Gastroesophageal sphincter (tissue), 4 donors: ENCODE data around the gene FOSL1. TPM values are rescaled to one million over a fixed set of nuclear protein-coding genes. Genes with fewer than 3 reads are reported as not detected.

ENCODE experiments used
- ATAC-seq: fragments of 150-250 bp; one replicate; pipeline ENCODE4 v1.9.1; 2016; ENCODE audit warnings: mild to moderate bottlenecking, moderate library complexity
- H3K27ac ChIP-seq, 4 donors: fragments of 200-600 bp; sonication (generic) in 3 of 4; 1 replicate in 3 of 4; 2 replicates in 1 of 4; pipeline ENCODE4 v1.5.1; 2016 to 2019
- H3K27me3 ChIP-seq: fragments of 200-600 bp; sonication (generic); one replicate; pipeline ENCODE4 v1.5.1; 2019
- H3K36me3 ChIP-seq, 2 donors: fragments of 200-600 bp; sonication (generic); one replicate each; pipeline ENCODE4 v1.5.1; 2019; ENCODE audit warnings: control low read depth in 1 of 2
- H3K4me1 ChIP-seq, 3 donors: fragments of 200-600 bp; sonication (generic); 1 replicate in 2 of 3; 2 replicates in 1 of 3; pipeline ENCODE4 v1.5.1; 2016 to 2019; ENCODE audit warnings: control low read depth in 2 of 3
- H3K4me3 ChIP-seq, 2 donors: fragments of 200-600 bp; sonication (generic); one replicate each; pipeline ENCODE4 v1.5.1; 2019; ENCODE audit warnings: mild to moderate bottlenecking in 1 of 2, moderate library complexity in 1 of 2
- H3K9me3 ChIP-seq, 3 donors: fragments of 200-600 bp; sonication (generic); one replicate each; pipeline ENCODE4 v1.5.1; 2017 to 2019; ENCODE audit warnings: control low read depth in 2 of 3
- CTCF ChIP-seq, 4 experiments: fragments of 200-600 bp in 2 of 4; fragments of 450-650 bp in 2 of 4; sonication (generic) in 1 of 4; IDR thresholded peaks; one replicate each; pipeline ENCODE4 v1.5.1; 2017 to 2019; ENCODE audit warnings: antibody characterized with exemption in 4 of 4, mild to moderate bottlenecking in 2 of 4, moderate library complexity in 2 of 4
- EP300 ChIP-seq: sonication (generic); formaldehyde crosslinking; IDR thresholded peaks from one replicate; pipeline ENCODE4 v1.6.1; 2017; ENCODE audit warnings: antibody characterized with exemption, mild to moderate bottlenecking
- POLR2A ChIP-seq, 2 donors: fragments of 450-650 bp; IDR thresholded peaks; one replicate each; pipeline ENCODE4 v1.6.1; 2017; ENCODE audit warnings: antibody characterized with exemption in 2 of 2, mild to moderate bottlenecking in 2 of 2, moderate library complexity in 1 of 2
- POLR2AphosphoS5 ChIP-seq: sonication (generic); formaldehyde crosslinking; IDR thresholded peaks from one replicate; pipeline ENCODE4 v1.6.1; 2017; ENCODE audit warnings: antibody characterized with exemption
- WGBS, 2 donors: methylation state at CpG; one replicate each; pipeline ENCODE4 v1.1.5; 2018; ENCODE audit warnings: low coverage in 1 of 2; 5-methylcytosine and 5-hydroxymethylcytosine counted together
- total RNA-seq, 4 donors: library from RNA; depleted of rRNA; stranded (reverse); fragments of >200 nt; gene quantifications; one replicate each; pipeline ENCODE4 v1.1.0, GENCODE V29; 2016

FOSL1 gene
- total RNA-seq, 4 donors from 2014 or later = 1.4 to 24.9 (median 4.1) TPM

GRCh38 chr11:65866509-65867283, 33.5 kb downstream of the FOSL1 start:
- Histone ChIP-seq H3K9me3 (no peaks in the 10 kb centered on the region), H3K36me3 (peaks cover 0 to 92% of the 10 kb centered on the region in 2 donors), H3K4me1 (peaks cover 0 to 73% (median 21%) of the 10 kb centered on the region in 3 donors), H3K27me3 (no peaks in the 10 kb centered on the region), H3K4me3 (no peak overlapping the region), H3K27ac (peak overlapping the region in 2 of 4 donors; percentile 20 to 98)
- ATAC-seq = no peak
- TF ChIP-seq EP300 = no peak
- no peak for TF ChIP-seq POLR2A (IDR thresholded peaks at IDR 0.05)
- TF ChIP-seq CTCF (IDR thresholded peaks at IDR 0.05) = no peak
- TF ChIP-seq POLR2AphosphoS5 = no peak
- 59 to 71% methylated on average over 4 to 5 of the region's 21 CpGs for WGBS, 2 donors

- Histone ChIP-seq H3K27me3 (no peaks in the 10 kb centered on the region), H3K4me3 (no peak overlapping the region), H3K36me3 (peaks cover 0 to 89% of the 10 kb centered on the region in 2 donors), H3K27ac (peak overlapping the region in 1 of 4 donors; percentile 19), H3K4me1 (peaks cover 0 to 72% (median 18%) of the 10 kb centered on the region in 3 donors), H3K9me3 (no peaks in the 10 kb centered on the region)
- WGBS, 2 donors = 57% methylated on average over 1 of the region's 9 CpGs; no CpG with 5 or more reads in 1 of the 2 donors
- no peak for ATAC-seq
- no peak for TF ChIP-seq CTCF (IDR thresholded peaks at IDR 0.05)
- TF ChIP-seq POLR2AphosphoS5 = no peak
Measured at GRCh38 chr11:65865550-65866172, 34.5 kb downstream of the FOSL1 start.

GRCh38 chr11:65864706-65865471, 35.3 kb downstream of the FOSL1 start:
- WGBS, 2 donors = 67 to 100% methylated on average over 2 of the region's 18 CpGs
- peaks cover 0 to 83% of the 10 kb centered on the region in 2 donors for H3K36me3 ChIP-seq
- TF ChIP-seq POLR2AphosphoS5 (no peak), EP300 (no peak), CTCF (IDR thresholded peaks at IDR 0.05) (no peak), POLR2A (IDR thresholded peaks at IDR 0.05) (no peak)
- ATAC-seq = no peak
- peak overlapping the region in 1 of 4 donors; percentile 19 for H3K27ac ChIP-seq
- H3K4me3 ChIP-seq = no peak overlapping the region
- no peaks in the 10 kb centered on the region for H3K9me3 ChIP-seq
- peaks cover 0 to 66% (median 15%) of the 10 kb centered on the region in 3 donors for H3K4me1 ChIP-seq
- H3K27me3 ChIP-seq = no peaks in the 10 kb centered on the region

- no peak for TF ChIP-seq EP300
- no peak for TF ChIP-seq CTCF (IDR thresholded peaks at IDR 0.05)
- TF ChIP-seq POLR2AphosphoS5 = no peak
- no peak for TF ChIP-seq POLR2A (IDR thresholded peaks at IDR 0.05)
- Histone ChIP-seq H3K9me3 (no peaks in the 10 kb centered on the region), H3K4me3 (no peak overlapping the region), H3K27ac (peak overlapping the region in 3 of 4 donors; percentile 31 to 97 (median 49)), H3K4me1 (peaks cover 0 to 67% (median 15%) of the 10 kb centered on the region in 3 donors), H3K36me3 (peaks cover 0 to 75% of the 10 kb centered on the region in 2 donors), H3K27me3 (no peaks in the 10 kb centered on the region)
- ATAC-seq = no peak
- WGBS, 2 donors = 50 to 65% methylated on average over 2 to 5 of the region's 12 CpGs
Measured at GRCh38 chr11:65863889-65864705, 36.1 kb downstream of the FOSL1 start.
